DOHH2 (cell line): Measurements from ENCODE around the gene COX7A2L.

Source experiments
- H3F3A ChIP-seq: fragments of 200-600 bp; sonication (generic), shearing (Covaris generic); 2 replicates; pipeline ENCODE4 v1.6.0; 2016; ENCODE audit warnings: antibody characterized with exemption, mild to moderate bottlenecking; ENCODE audit not compliant: control insufficient read depth, insufficient read depth
- H3K27ac ChIP-seq: fragments of 200-600 bp; sonication (generic); 2 replicates; pipeline ENCODE4 v1.5.1; 2014; ENCODE audit warnings: low read depth, mild to moderate bottlenecking, low read length, moderate library complexity
- H3K27me3 ChIP-seq: fragments of 200-600 bp; sonication (generic); 2 replicates; pipeline ENCODE4 v1.6.1; 2014; ENCODE audit warnings: mild to moderate bottlenecking, low read length, mixed read lengths; ENCODE audit not compliant: control insufficient read depth
- H3K36me3 ChIP-seq: fragments of 200-600 bp; sonication (generic); 2 replicates; pipeline ENCODE4 v1.6.1; 2014; ENCODE audit warnings: mild to moderate bottlenecking, low read length, moderate library complexity, mixed read lengths; ENCODE audit not compliant: control insufficient read depth
- H3K4me1 ChIP-seq: fragments of 200-600 bp; sonication (generic); 2 replicates; pipeline ENCODE4 v1.6.1; 2014; ENCODE audit warnings: mild to moderate bottlenecking, low read length, mixed read lengths; ENCODE audit not compliant: control insufficient read depth
- H3K4me2 ChIP-seq: fragments of 200-600 bp; sonication (generic); 2 replicates; pipeline ENCODE4 v1.6.0; 2014; ENCODE audit warnings: mild to moderate bottlenecking, low read length, moderate library complexity
- H3K4me3 ChIP-seq: fragments of 200-600 bp; sonication (generic); 2 replicates; pipeline ENCODE4 v1.5.1; 2014; ENCODE audit warnings: mild to moderate bottlenecking, low read length, mixed read lengths
- H3K79me2 ChIP-seq: fragments of 200-600 bp; sonication (generic); 2 replicates; pipeline ENCODE4 v1.6.1; 2014; ENCODE audit warnings: mild to moderate bottlenecking, low read length, mixed read lengths; ENCODE audit not compliant: control insufficient read depth
- H3K9me2 ChIP-seq: fragments of 200-600 bp; sonication (generic); replicated peaks from 2 replicates; pipeline ENCODE4 v1.6.1; 2014; ENCODE audit warnings: mild to moderate bottlenecking, low read length, mixed read lengths; ENCODE audit not compliant: control insufficient read depth
- H3K9me3 ChIP-seq: fragments of 200-600 bp; sonication (generic); 2 replicates; pipeline ENCODE4 v1.6.1; 2014; ENCODE audit warnings: antibody characterized with exemption, low read length, mixed read lengths; ENCODE audit not compliant: control insufficient read depth, insufficient read depth
- H4K20me1 ChIP-seq: fragments of 200-600 bp; sonication (generic); 2 replicates; pipeline ENCODE4 v1.6.0; 2014; ENCODE audit warnings: low read depth, mild to moderate bottlenecking, antibody characterized with exemption, low read length, moderate library complexity; ENCODE audit not compliant: control insufficient read depth, insufficient read depth
- CTCF ChIP-seq: fragments of 200-600 bp; sonication (generic); IDR thresholded peaks from one replicate; pipeline ENCODE4 v1.5.1; 2014; ENCODE audit warnings: antibody characterized with exemption, mild to moderate bottlenecking, low read depth, low read length; ENCODE audit not compliant: poor library complexity, severe bottlenecking
- EZH2phosphoT487 ChIP-seq: fragments of 200-600 bp; sonication (generic); IDR thresholded peaks from 2 replicates; pipeline ENCODE4 v1.6.1; 2017; ENCODE audit warnings: borderline replicate concordance, mild to moderate bottlenecking, antibody characterized with exemption, low read length, moderate library complexity, mixed read lengths

Gene COX7A2L

GRCh38 chr2:42338567-42339190, 22.3 kb downstream of the COX7A2L start:
- no peak overlapping the region for H3K4me3 ChIP-seq
- H3K79me2 ChIP-seq = no peaks in the 10 kb centered on the region; the same call in none of the 2 replicates
- no peak overlapping the region for H3K27ac ChIP-seq
- H4K20me1 ChIP-seq = no peaks in the 10 kb centered on the region
- H3K4me1 ChIP-seq = no peaks in the 10 kb centered on the region
- no peaks in the 10 kb centered on the region for H3K27me3 ChIP-seq
- H3F3A ChIP-seq = peaks cover 4% of the 10 kb centered on the region; the same call in 1 of the 2 replicates
- H3K36me3 ChIP-seq = peaks cover 19% of the 10 kb centered on the region
- no peaks in the 10 kb centered on the region for H3K9me3 ChIP-seq
- H3K9me2 ChIP-seq = no peaks in the 10 kb centered on the region
- H3K4me2 ChIP-seq = no peak overlapping the region
- TF ChIP-seq CTCF (no peak), EZH2phosphoT487 (no peak)

GRCh38 chr2:42337846-42338566, 23.0 kb downstream of the COX7A2L start:
- Histone ChIP-seq H3K4me1 (no peaks in the 10 kb centered on the region), H3F3A (peaks cover 4% of the 10 kb centered on the region; the same call in 1 of the 2 replicates), H4K20me1 (no peaks in the 10 kb centered on the region), H3K36me3 (peaks cover 26% of the 10 kb centered on the region), H3K79me2 (no peaks in the 10 kb centered on the region; the same call in 1 of the 2 replicates), H3K4me2 (no peak overlapping the region), H3K9me2 (no peaks in the 10 kb centered on the region), H3K27ac (no peak overlapping the region), H3K27me3 (no peaks in the 10 kb centered on the region), H3K9me3 (no peaks in the 10 kb centered on the region), H3K4me3 (no peak overlapping the region)
- no peak for TF ChIP-seq EZH2phosphoT487
- TF ChIP-seq CTCF = no peak

GRCh38 chr2:42337356-42337820, 23.6 kb downstream of the COX7A2L start:
- H3K9me2 ChIP-seq = no peaks in the 10 kb centered on the region
- TF ChIP-seq CTCF (no peak), EZH2phosphoT487 (no peak)
- no peaks in the 10 kb centered on the region for H3K27me3 ChIP-seq
- H3K79me2 ChIP-seq = no peaks in the 10 kb centered on the region; the same call in 1 of the 2 replicates
- no peak overlapping the region for H3K4me2 ChIP-seq
- no peaks in the 10 kb centered on the region for H3K9me3 ChIP-seq
- H3K27ac ChIP-seq = no peak overlapping the region
- no peaks in the 10 kb centered on the region for H4K20me1 ChIP-seq
- H3K4me1 ChIP-seq = no peaks in the 10 kb centered on the region
- no peak overlapping the region for H3K4me3 ChIP-seq
- peaks cover 4% of the 10 kb centered on the region; the same call in 1 of the 2 replicates for H3F3A ChIP-seq
- H3K36me3 ChIP-seq = peaks cover 32% of the 10 kb centered on the region
